Progenitor cell of endocrine pancreas (in vitro differentiated cells): ENCODE results near the gene NLGN3. TPM values are rescaled to one million over a fixed set of nuclear protein-coding genes. Genes with fewer than 3 reads are reported as not detected.
A peak's percentile ranks its signal among the peaks of the same experiment; 100 is the strongest.
"Not testable (repeated sequence)": the region's sequence is repeated elsewhere in the genome, so short reads cannot be mapped to it uniquely, and the experiment has no call there.

Experiments used
- DNase-seq: peaks from one replicate; pipeline ENCODE4 v3.0.0; 2021; ENCODE audit warnings: low spot score; ENCODE audit not compliant: unreplicated experiment
- H3K27ac Mint-ChIP-seq: 2 replicates; pipeline ENCODE4 v1.8.0; 2021; ENCODE audit warnings: mild to moderate bottlenecking, moderate library complexity, mixed read lengths
- H3K27me3 Mint-ChIP-seq: 2 replicates; pipeline ENCODE4 v1.8.0; 2021; ENCODE audit warnings: mixed read lengths
- H3K36me3 Mint-ChIP-seq: 2 replicates; pipeline ENCODE4 v1.8.0; 2022; ENCODE audit warnings: mixed read lengths; ENCODE audit not compliant: insufficient read depth
- H3K4me1 Mint-ChIP-seq: 2 replicates; pipeline ENCODE4 v1.8.0; 2021; ENCODE audit warnings: low read depth, mixed read lengths
- H3K4me3 Mint-ChIP-seq: 2 replicates; pipeline ENCODE4 v1.8.0; 2021; ENCODE audit warnings: low read depth, mild to moderate bottlenecking, moderate library complexity, mixed read lengths
- H3K9me3 Mint-ChIP-seq: 2 replicates; pipeline ENCODE4 v1.8.0; 2021; ENCODE audit warnings: low read depth, mixed read lengths
- CTCF ChIP-seq: fragments of 200-600 bp; sonication (generic); IDR thresholded peaks from one replicate; pipeline ENCODE4 v1.5.0; 2021; ENCODE audit warnings: antibody characterized with exemption, mild to moderate bottlenecking; ENCODE audit not compliant: unreplicated experiment
- total RNA-seq: library from RNA; stranded (reverse); gene quantifications from 2 replicates; pipeline ENCODE4 v1.2.1, GENCODE V29; 2021

The NLGN3 gene
- total RNA-seq, 1 donor from 2014 or later, result 7.8 TPM

GRCh38 chrX:71177327-71177726, 32.7 kb downstream of the NLGN3 start:
- Mint-ChIP-seq H3K4me3 (no peak overlapping the region), H3K27ac (no peak overlapping the region), H3K36me3 (peaks cover 2% of the 10 kb centered on the region), H3K27me3 (no peaks in the 10 kb centered on the region), H3K4me1 (peaks cover 9% of the 10 kb centered on the region), H3K9me3 (peaks cover 13% of the 10 kb centered on the region)
- no peak for DNase-seq
- TF ChIP-seq CTCF, result no peak

DNA sequence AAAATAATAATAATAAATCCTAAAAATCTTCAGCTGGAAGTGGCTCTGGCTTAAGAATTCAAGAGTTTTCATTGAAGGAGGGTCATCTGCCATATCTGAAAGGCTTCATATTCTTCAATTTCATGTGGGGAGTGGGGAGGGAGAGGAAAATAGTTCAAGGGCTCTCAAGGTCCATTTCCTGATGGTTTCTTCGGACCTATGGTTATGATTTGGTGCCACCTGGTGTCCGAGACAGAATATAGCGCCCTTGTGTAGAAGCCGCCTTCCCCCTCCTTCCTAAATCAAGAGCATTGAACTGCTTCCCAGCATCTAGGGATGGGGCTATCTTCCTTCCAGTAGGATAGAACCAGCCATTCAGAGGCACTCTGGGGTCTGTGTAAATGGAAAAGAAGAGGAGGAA, 34.3 kb downstream of the NLGN3 start:
- peak; percentile 64 for TF ChIP-seq CTCF
- H3K36me3 Mint-ChIP-seq, result no peaks in the 10 kb centered on the region
- peaks cover 7% of the 10 kb centered on the region for H3K9me3 Mint-ChIP-seq
- no peaks in the 10 kb centered on the region for H3K27me3 Mint-ChIP-seq
- no peak for DNase-seq
- H3K4me1 Mint-ChIP-seq, result peaks cover 18% of the 10 kb centered on the region
- H3K4me3 Mint-ChIP-seq, result no peak overlapping the region
- H3K27ac Mint-ChIP-seq, result no peak overlapping the region

GRCh38 chrX:71180579-71181265, 36.1 kb downstream of the NLGN3 start:
- not testable (repeated sequence) for DNase-seq, H3K27ac Mint-ChIP-seq, H3K27me3 Mint-ChIP-seq, H3K36me3 Mint-ChIP-seq
- peak overlapping the region; percentile 26 for H3K4me3 Mint-ChIP-seq
- H3K4me1 Mint-ChIP-seq, result peaks cover 26% of the 10 kb centered on the region
- H3K9me3 Mint-ChIP-seq, result peaks cover 12% of the 10 kb centered on the region

- TF ChIP-seq CTCF, result no peak
- Mint-ChIP-seq H3K9me3 (peaks cover 12% of the 10 kb centered on the region), H3K27ac (peak overlapping the region; percentile 98), H3K4me3 (peak overlapping the region; percentile 72), H3K27me3 (no peaks in the 10 kb centered on the region), H3K4me1 (peaks cover 26% of the 10 kb centered on the region), H3K36me3 (no peaks in the 10 kb centered on the region)
- no peak for DNase-seq
Measured at GRCh38 chrX:71181558-71181909, 36.9 kb downstream of the NLGN3 start.

GRCh38 chrX:71181910-71182799, 37.5 kb downstream of the NLGN3 start:
- no peak for TF ChIP-seq CTCF
- peak overlapping the region; percentile 72 for H3K4me3 Mint-ChIP-seq
- peaks cover 26% of the 10 kb centered on the region for H3K4me1 Mint-ChIP-seq
- H3K9me3 Mint-ChIP-seq, result peaks cover 11% of the 10 kb centered on the region
- H3K36me3 Mint-ChIP-seq, result no peaks in the 10 kb centered on the region
- peak; percentile 62 for DNase-seq
- H3K27ac Mint-ChIP-seq, result peak overlapping the region; percentile 98
- no peaks in the 10 kb centered on the region for H3K27me3 Mint-ChIP-seq
